Effector memory CD4-positive, alpha-beta T cell (primary cell): ENCODE results near the gene IL20RB.

Experiments used
- DNase-seq, 3 donors: peaks; one replicate each; pipeline ENCODE4 v3.0.0-alpha.2; 2020
- H3K27ac ChIP-seq: 2 replicates; pipeline ENCODE4 v1.7.0; 2013; ENCODE audit warnings: mild to moderate bottlenecking, low read length, moderate library complexity; ENCODE audit not compliant: insufficient read depth, poor library complexity, severe bottlenecking
- H3K27me3 ChIP-seq: replicated peaks from 2 replicates; pipeline ENCODE4 v1.7.0; 2013; ENCODE audit warnings: mild to moderate bottlenecking, low read length; ENCODE audit not compliant: insufficient read depth, control insufficient read depth, poor library complexity, severe bottlenecking
- H3K36me3 ChIP-seq: 2 replicates; pipeline ENCODE4 v1.7.0; 2013; ENCODE audit warnings: mild to moderate bottlenecking, low read length, moderate library complexity; ENCODE audit not compliant: control insufficient read depth, insufficient read depth
- H3K4me1 ChIP-seq: 2 replicates; pipeline ENCODE4 v1.7.0; 2013; ENCODE audit warnings: low read length, mild to moderate bottlenecking; ENCODE audit not compliant: control insufficient read depth, insufficient read depth, poor library complexity, severe bottlenecking
- H3K4me3 ChIP-seq: 2 replicates; pipeline ENCODE4 v1.7.0; 2013; ENCODE audit warnings: low read length, low read depth, mild to moderate bottlenecking; ENCODE audit not compliant: insufficient read depth, poor library complexity, severe bottlenecking
- H3K9me3 ChIP-seq: 2 replicates; pipeline ENCODE4 v1.7.0; 2013; ENCODE audit warnings: mild to moderate bottlenecking, low read length, moderate library complexity; ENCODE audit not compliant: control insufficient read depth

The IL20RB gene

DNA sequence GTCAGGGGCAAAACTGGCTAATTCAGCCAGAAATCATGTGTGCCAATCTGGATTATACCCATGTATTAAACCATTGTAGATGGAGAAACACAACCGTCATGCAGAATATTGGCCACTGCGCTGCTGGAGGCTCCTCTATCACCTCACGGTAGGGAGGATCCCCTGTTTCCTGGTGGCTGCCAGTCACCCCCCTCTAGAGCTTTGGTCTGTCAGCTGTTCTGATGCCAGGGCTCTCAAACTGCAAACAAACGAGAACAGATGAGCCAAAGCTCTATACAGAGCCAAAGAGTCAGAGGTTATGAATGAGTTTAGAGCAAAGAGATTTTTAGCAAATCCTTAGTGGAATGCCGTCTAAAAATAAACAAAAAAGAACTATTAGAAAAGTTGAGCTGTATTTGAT lies 62.5 kb downstream of the IL20RB start:
- no peak for DNase-seq
- Histone ChIP-seq H3K36me3 (no peaks in the 10 kb centered on the region), H3K27ac (no peak overlapping the region), H3K27me3 (no peaks in the 10 kb centered on the region), H3K4me1 (no peaks in the 10 kb centered on the region), H3K4me3 (no peak overlapping the region), H3K9me3 (no peaks in the 10 kb centered on the region)

- no peaks in the 10 kb centered on the region for H3K27me3 ChIP-seq
- H3K4me1 ChIP-seq: no peaks in the 10 kb centered on the region
- no peak for DNase-seq
- no peak overlapping the region for H3K4me3 ChIP-seq
- H3K9me3 ChIP-seq: no peaks in the 10 kb centered on the region
- H3K36me3 ChIP-seq: no peaks in the 10 kb centered on the region
- H3K27ac ChIP-seq: no peak overlapping the region
Observed at GRCh38 chr3:137020888-137021287, 63.1 kb downstream of the IL20RB start.

DNA sequence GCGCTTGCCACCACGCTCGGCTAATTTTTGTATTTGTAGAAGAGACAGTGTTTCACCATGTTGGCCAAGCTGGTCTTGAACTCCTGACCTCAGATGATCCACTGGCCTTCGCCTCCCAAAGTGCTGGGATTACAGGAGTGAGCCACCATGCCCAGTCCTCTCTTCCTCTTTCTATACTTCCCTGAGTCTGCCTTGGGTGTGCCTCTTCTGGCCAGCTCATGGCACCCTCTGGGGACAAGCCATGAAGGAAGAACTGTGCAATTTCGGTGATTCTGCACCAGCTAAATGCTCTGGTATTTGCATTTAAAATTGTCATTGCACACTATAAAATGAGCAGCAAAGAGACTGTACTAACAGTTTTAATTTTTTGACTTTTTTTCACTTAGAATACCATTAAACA lies 66.6 kb downstream of the IL20RB start:
- no peaks in the 10 kb centered on the region for H3K36me3 ChIP-seq
- DNase-seq: no peak

DNA sequence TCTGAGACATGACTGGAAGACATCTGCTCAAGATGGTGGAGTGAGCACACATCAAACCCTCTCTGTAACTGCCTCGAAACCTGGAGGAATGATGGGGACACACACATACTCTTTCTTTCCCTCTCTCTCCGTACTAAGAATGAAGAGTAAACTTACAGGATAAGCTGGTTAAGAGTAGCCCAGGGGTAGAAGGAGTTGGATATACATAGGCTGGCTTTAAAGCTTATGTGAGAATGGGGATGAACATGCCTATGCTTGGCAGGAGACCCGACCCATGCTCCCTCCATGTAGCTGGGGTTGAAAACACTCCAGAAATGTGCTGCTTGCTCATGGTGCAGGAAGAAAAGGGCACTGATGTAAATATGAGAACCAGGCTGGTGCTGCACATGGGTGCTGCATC lies 68.9 kb downstream of the IL20RB start:
- no peak for DNase-seq
- Histone ChIP-seq H3K36me3 (no peaks in the 10 kb centered on the region), H3K9me3 (no peaks in the 10 kb centered on the region), H3K27ac (no peak overlapping the region), H3K4me3 (no peak overlapping the region), H3K27me3 (no peaks in the 10 kb centered on the region), H3K4me1 (no peaks in the 10 kb centered on the region)

More for the DNA sequence above, 66.6 kb downstream of the IL20RB start:
- Histone ChIP-seq H3K27ac (no peak overlapping the region), H3K4me3 (no peak overlapping the region), H3K4me1 (no peaks in the 10 kb centered on the region), H3K27me3 (no peaks in the 10 kb centered on the region), H3K9me3 (no peaks in the 10 kb centered on the region)

DNA sequence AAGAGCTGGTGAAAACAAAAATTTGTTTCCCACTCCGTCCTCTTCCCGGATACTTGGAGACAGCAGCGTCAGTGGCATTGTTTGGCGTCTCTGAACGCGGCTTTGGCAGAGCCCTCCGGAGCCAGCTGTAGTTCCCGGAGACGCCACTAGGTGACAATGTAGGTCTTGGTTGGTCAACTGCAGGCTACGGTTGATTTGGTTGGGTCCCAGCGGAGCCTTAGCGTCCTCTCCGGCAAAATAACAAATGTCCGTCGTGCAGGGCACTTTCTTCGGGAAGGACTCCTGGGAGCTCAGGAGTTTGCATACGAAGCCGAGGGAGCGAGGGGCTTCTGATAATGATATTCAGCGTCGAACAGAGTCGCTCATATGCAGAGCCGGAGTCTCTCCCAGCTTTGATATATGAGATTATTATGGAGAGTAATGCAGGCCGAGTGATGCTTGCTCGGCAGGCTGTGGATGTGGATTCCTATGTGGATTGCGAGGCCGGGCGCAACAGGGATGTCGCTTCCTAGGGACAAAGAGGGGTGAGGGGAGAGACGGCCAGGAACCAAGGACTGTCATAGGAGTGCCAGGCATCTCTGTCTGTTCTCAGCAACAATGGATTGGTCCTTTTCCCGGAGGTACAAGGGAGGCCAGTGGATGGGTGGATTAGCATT lies 74.8 kb downstream of the IL20RB start:
- no peaks in the 10 kb centered on the region for H3K36me3 ChIP-seq
- H3K27ac ChIP-seq: no peak overlapping the region
- peaks cover 4% of the 10 kb centered on the region for H3K27me3 ChIP-seq
- no peaks in the 10 kb centered on the region for H3K4me1 ChIP-seq
- H3K4me3 ChIP-seq: peak overlapping the region; percentile 11
- no peaks in the 10 kb centered on the region for H3K9me3 ChIP-seq
- DNase-seq: peak; percentile 40 to 52 (median 46)

DNA sequence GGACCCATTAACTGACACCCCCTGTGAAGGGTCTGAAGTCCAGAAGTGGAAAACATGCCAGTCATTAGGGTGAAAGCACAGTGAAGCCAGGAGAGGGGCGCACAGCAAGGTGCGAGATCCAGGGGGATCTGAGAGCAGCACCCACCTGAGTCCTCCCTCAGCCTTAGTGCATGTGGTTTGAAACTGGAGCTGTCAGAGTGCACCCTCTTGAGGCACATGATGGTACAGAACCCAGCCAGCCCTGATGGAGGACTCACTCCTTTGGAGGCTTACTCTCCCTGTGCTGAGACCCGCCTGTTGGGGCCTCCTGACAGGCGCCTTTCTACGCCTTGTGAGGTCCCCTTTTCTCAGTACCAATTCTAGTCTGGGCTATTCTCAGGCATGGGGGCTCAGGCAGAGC lies 77.8 kb downstream of the IL20RB start:
- H3K36me3 ChIP-seq: no peaks in the 10 kb centered on the region
- H3K9me3 ChIP-seq: no peaks in the 10 kb centered on the region
- H3K4me3 ChIP-seq: no peak overlapping the region
- DNase-seq: no peak
- peaks cover 4% of the 10 kb centered on the region for H3K27me3 ChIP-seq
- H3K27ac ChIP-seq: no peak overlapping the region
- no peaks in the 10 kb centered on the region for H3K4me1 ChIP-seq

- H3K36me3 ChIP-seq: no peaks in the 10 kb centered on the region
- no peak overlapping the region for H3K27ac ChIP-seq
- no peaks in the 10 kb centered on the region for H3K9me3 ChIP-seq
- no peaks in the 10 kb centered on the region for H3K4me1 ChIP-seq
- H3K27me3 ChIP-seq: no peaks in the 10 kb centered on the region
- no peak overlapping the region for H3K4me3 ChIP-seq
- no peak for DNase-seq
Observed at GRCh38 chr3:137039570-137039969, 81.8 kb downstream of the IL20RB start.

DNA sequence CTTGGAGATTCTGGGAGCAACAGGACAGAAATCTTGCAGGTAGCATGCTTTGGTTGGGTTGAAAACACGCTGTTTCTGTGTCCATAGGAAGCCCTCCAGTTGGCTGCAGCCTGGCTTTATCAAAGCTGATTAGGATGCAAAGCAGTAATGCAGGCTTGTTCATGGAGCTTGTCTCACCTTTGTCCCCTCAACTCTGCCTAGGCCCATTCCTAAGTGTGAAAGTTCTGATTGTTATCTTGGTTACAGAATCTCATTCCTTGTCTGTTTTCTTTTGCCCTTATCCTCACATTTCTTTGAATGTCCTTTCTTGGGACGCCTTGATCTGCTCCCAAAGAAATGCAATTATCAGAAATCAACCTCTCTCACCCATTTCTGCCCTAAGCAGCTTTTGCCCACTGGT lies 83.5 kb downstream of the IL20RB start:
- H3K27me3 ChIP-seq: no peaks in the 10 kb centered on the region
- H3K36me3 ChIP-seq: no peaks in the 10 kb centered on the region
- H3K4me1 ChIP-seq: no peaks in the 10 kb centered on the region
- H3K4me3 ChIP-seq: no peak overlapping the region
- no peak overlapping the region for H3K27ac ChIP-seq
- DNase-seq: no peak
- H3K9me3 ChIP-seq: no peaks in the 10 kb centered on the region

- no peaks in the 10 kb centered on the region for H3K27me3 ChIP-seq
- no peak for DNase-seq
Observed at GRCh38 chr3:137041686-137042085, 83.9 kb downstream of the IL20RB start.

GRCh38 chr3:137046747-137047146 lies 89.0 kb downstream of the IL20RB start:
- H3K4me1 ChIP-seq: no peaks in the 10 kb centered on the region
- no peaks in the 10 kb centered on the region for H3K27me3 ChIP-seq
- no peaks in the 10 kb centered on the region for H3K36me3 ChIP-seq
- no peak for DNase-seq
- H3K27ac ChIP-seq: no peak overlapping the region
- H3K9me3 ChIP-seq: no peaks in the 10 kb centered on the region
- no peak overlapping the region for H3K4me3 ChIP-seq

More at GRCh38 chr3:137041686-137042085, 83.9 kb downstream of the IL20RB start:
- no peak overlapping the region for H3K4me3 ChIP-seq
- no peaks in the 10 kb centered on the region for H3K9me3 ChIP-seq
- H3K36me3 ChIP-seq: no peaks in the 10 kb centered on the region
- H3K27ac ChIP-seq: no peak overlapping the region
- H3K4me1 ChIP-seq: no peaks in the 10 kb centered on the region
